Stimulated activated CD8-positive, alpha-beta memory T cell treated with anti-CD3 and anti-CD28 coated beads, Interleukin-4, amount 100 ng/mL, for 24 hours (primary cell): ENCODE measurements around the gene PNRC2.

Experiments used
- DNase-seq: peaks from one replicate; pipeline ENCODE4 v3.0.0-alpha.2; 2020; ENCODE audit warnings: low read depth

Gene PNRC2

GRCh38 chr1:23959461-23960290 lies at the start of gene PNRC2:
PNRC2 (plus strand) TSS chr1:23959828; CDS start chr1:23961458, 1,630 bp downstream.
- peak; percentile 93 for DNase-seq

DNA sequence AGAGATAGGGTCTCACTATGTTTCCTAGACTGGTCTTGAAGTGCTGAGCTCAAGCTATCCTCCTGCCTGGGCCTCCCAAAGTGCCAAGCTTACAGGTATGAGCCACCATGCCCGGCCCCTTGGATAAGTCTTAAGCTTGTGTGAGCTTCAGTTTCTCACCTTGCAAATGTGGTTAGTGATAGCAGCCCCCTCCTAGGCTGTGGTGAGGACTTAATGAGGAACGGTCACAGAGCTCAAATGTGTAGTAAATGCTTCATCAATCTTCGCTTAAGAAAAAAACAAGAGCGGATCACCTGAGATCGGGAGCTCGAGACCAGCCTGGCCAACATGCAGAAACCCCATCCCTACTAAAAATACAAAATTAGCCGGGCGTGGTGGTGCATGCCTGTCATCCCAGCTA lies 49.5 kb upstream of the PNRC2 start:
- no peak for DNase-seq

- DNase-seq, result no peak
Measured at GRCh38 chr1:23910553-23911246, 48.9 kb upstream of the PNRC2 start.

DNA sequence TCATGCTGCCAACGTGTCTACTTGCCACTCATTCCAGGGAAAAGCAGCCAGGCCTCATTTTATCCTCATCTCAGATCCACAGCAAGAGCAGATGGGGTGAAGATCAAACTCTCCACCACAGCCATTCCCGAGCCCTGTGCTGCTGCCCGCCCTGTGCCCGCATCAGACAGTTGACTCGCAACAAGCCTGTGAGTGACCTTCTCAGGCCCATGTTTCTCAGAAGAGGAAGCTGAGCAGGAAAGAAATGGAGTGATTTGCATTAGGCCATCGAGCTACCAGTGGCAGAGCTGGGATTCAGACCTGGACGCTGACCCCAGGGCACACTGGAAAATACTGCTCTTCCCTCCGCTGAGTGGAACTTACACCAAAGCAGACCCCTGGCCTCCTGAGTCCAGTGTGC lies 47.7 kb upstream of the PNRC2 start:
- DNase-seq, result no peak

DNA sequence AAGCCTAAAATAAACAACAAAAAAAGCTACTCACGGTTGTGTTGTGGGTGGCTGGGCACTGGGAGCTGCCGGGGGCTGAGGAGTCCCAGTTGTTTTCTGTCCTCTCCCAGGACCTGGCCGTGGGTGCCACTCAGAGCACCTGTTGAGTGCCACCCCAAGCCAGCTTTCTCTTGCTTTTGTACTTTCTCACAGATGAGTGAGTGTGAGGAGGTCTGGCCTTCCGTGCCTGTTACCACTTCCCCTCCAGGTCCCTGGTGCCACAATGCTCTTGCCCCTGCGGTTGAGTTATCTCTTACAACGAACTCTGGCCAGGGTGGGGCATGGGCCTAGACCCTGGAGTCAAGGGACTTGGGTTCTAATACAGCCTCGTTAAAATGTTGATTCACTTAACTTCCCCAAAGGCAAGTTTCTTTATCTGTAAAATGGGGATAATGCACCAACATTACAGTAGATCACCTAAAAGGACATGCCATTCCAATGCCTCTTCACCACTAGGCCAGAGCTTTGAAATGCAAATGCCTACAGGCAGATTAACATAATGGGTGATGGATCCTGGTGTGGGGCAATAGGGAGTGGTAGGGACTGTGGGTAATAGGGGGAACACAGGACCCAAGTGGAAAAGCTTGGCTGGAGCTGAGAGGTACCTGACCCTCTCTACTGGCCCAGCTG lies 46.3 kb upstream of the PNRC2 start, which contains the start of gene CNR2:
CNR2 (minus strand) TSS at position 151 of the 669 bp plus-strand sequence. CDS start 37,745 bp downstream, outside the sequence.
- no peak for DNase-seq

GRCh38 chr1:23914921-23915320 lies 44.7 kb upstream of the PNRC2 start:
- DNase-seq, result no peak

DNA sequence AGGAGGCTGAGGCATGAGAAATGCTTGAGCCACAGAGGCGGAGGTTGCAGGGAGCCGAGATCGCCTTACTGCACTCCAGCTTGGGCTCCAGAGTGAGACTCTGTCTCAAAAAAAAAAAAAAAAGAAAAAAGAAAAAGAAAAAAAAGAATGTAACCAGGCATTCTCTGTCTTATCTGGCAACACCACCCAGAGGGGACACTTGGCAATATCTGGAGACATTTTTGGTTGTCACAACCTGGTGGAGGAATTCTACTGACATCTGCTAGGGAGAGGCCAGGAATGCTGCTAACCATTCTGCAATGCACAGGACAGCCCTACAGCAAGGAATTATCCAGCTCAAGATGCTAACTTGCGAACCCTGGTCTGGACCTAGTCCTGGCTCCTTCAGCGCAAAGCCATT lies 44.2 kb upstream of the PNRC2 start:
- DNase-seq, result no peak

- peak; percentile 41 for DNase-seq
Measured at GRCh38 chr1:23916209-23917131, 43.2 kb upstream of the PNRC2 start.

DNA sequence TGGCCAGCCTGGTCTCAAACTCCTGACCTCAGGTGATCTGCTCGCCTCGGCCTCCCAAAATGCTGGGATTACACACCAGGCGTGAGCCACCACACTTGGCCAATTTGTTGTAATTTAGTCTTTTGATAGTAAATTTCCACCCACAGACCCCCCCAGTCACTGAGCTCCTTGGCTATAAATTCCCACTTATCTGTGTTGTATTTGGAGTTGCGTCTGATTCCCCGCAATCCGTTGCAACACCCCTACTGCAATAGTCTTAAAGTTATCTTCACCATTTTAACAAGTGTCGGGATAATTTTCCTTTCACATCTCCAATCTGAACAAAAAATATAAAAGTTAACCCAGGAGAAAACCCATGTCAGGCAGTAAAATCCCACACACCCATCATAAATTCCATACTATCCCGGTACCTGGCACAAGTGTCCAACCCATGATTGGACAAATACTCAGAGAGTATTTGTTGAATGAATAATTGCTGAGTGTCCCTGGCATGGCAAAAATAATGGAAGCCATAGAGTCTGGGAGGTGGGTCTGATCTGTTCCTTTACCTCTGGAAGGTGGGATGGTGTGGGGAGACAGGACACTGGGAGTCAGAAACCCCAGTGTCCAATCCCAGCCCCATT lies 37.2 kb upstream of the PNRC2 start:
- DNase-seq, result no peak

GRCh38 chr1:23923592-23924499 lies 35.8 kb upstream of the PNRC2 start:
- DNase-seq, result no peak

DNA sequence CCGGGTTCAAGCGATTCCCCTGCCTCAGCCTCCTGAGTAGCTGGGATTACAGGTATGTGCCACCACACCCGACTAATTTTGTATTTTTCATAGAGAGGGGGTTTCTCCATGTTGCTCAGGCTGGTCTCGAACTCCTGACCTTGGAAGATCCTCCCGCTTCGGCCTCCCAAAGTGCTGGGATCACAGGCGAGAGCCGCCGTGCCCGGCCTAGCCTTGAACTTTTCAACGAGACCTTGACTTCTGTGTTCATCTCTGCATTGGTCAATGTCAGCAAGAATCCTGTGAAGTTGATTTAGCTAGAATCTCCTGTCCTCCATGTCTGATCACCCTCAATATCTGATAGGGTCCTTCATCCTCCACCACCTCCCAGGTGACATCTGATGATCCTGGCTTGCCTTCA lies 35.0 kb upstream of the PNRC2 start:
- DNase-seq, result no peak

- no peak for DNase-seq
Measured at GRCh38 chr1:23925279-23925678, 34.3 kb upstream of the PNRC2 start.

DNA sequence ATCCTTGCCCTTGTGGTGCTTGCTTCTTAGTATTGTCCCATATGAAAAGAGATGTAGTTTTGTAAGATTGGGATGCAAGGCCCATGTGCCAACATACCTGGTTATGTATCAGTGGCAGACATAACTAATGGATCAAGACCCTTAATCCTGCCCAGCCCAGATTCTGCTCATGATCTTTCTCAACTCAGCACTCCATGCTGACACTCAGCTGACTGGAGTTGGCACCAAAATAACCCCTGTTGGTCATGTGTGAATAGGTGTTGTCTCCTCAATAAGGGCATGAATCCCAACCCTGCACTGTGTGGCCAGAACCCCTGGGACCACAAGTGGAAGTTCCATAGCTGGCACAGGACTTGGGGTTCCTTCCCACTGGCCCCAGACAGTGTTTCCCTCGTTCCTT lies 32.5 kb upstream of the PNRC2 start:
- no peak for DNase-seq

- DNase-seq, result no peak
Measured at GRCh38 chr1:23928789-23929188, 30.8 kb upstream of the PNRC2 start.

GRCh38 chr1:23930270-23930669 lies 29.4 kb upstream of the PNRC2 start:
- no peak for DNase-seq

- DNase-seq, result no peak
Measured at GRCh38 chr1:23930861-23931490, 28.7 kb upstream of the PNRC2 start.

GRCh38 chr1:23931491-23931880 lies 28.1 kb upstream of the PNRC2 start:
- no peak for DNase-seq

GRCh38 chr1:23936481-23937176 lies 23.0 kb upstream of the PNRC2 start:
- no peak for DNase-seq

DNA sequence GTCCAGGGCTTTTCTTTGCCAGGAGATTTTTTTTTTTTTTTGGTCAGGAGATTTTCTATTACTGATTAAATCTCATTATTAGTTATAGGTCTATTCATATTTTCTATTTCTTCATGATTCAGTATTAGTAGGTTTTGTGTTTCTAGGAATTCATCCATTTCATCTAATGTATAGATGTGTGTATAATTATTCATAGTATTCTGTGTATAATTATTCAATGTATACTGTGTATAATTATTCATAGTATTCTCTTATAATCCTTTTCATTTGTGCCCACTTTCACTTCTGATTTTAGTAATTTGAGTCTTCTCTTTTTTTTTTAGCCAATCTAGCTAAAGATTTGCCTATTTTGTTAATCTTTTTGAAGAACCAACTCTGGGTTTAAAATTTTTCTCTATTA lies 12.3 kb upstream of the PNRC2 start:
- DNase-seq, result no peak
